Keratinocyte (primary cell): ENCODE data around the gene CEP164. TPM values are rescaled to one million over a fixed set of nuclear protein-coding genes. Genes with fewer than 3 reads are reported as not detected.

Source experiments
- DNase-seq: peaks from one replicate; pipeline ENCODE4 v3.0.0-alpha.2; 2011; ENCODE audit warnings: low read depth, missing footprints, low spot score
- FAIRE-seq: peaks from 2 replicates; lab custom pipeline; 2011; peaks lifted over from hg19 to GRCh38; lab: Jason Lieb, UNC
- H2AFZ ChIP-seq: 2 replicates; pipeline ENCODE4 v1.6.0; 2012; ENCODE audit warnings: low read length, control low read depth, inconsistent platforms; ENCODE audit not compliant: control insufficient read depth
- H3K27ac ChIP-seq: 2 replicates; pipeline ENCODE4 v1.5.1; 2011; ENCODE audit warnings: low read length; ENCODE audit not compliant: control insufficient read depth, insufficient read depth
- H3K27me3 ChIP-seq: 3 replicates; pipeline ENCODE4 v1.6.0; 2011; ENCODE audit warnings: low read length; ENCODE audit not compliant: control insufficient read depth, insufficient read depth; ENCODE audit errors: extremely low read depth
- H3K36me3 ChIP-seq, 2 experiments: 2 replicates in 1 of 2; 3 replicates in 1 of 2; pipeline ENCODE4 v1.5.1; 2011; ENCODE audit warnings: low read length in 2 of 2, mild to moderate bottlenecking in 1 of 2; ENCODE audit not compliant: control insufficient read depth in 2 of 2, insufficient read depth in 2 of 2; ENCODE audit errors: extremely low read depth in 1 of 2
- H3K4me1 ChIP-seq: 3 replicates; pipeline ENCODE4 v1.5.1; 2011; ENCODE audit warnings: low read length; ENCODE audit not compliant: control insufficient read depth, insufficient read depth; ENCODE audit errors: extremely low read depth
- H3K4me2 ChIP-seq: 3 replicates; pipeline ENCODE4 v1.6.0; 2011; ENCODE audit warnings: low read depth, low read length; ENCODE audit not compliant: control insufficient read depth, insufficient read depth; ENCODE audit errors: extremely low read depth
- H3K4me3 ChIP-seq, 3 experiments: fragments of 200-600 bp in 1 of 3; sonication (generic) in 1 of 3; 2 replicates in 2 of 3; 3 replicates in 1 of 3; pipeline ENCODE4 v1.5.1; 2011 to 2016; ENCODE audit warnings: low read length in 3 of 3, mild to moderate bottlenecking in 3 of 3, control low read depth in 2 of 3, inconsistent platforms in 1 of 3, low read depth in 1 of 3, mixed read lengths in 1 of 3, mixed run types in 1 of 3, moderate library complexity in 1 of 3; ENCODE audit not compliant: control insufficient read depth in 2 of 3, insufficient read depth in 2 of 3; ENCODE audit errors: extremely low read depth in 1 of 3
- H3K79me2 ChIP-seq: 2 replicates; pipeline ENCODE4 v1.6.0; 2012; ENCODE audit warnings: low read length; ENCODE audit not compliant: control insufficient read depth, insufficient read depth
- H3K9ac ChIP-seq: 3 replicates; pipeline ENCODE4 v1.6.0; 2011; ENCODE audit warnings: low read length; ENCODE audit not compliant: control insufficient read depth, insufficient read depth; ENCODE audit errors: extremely low read depth
- H3K9me1 ChIP-seq: 3 replicates; pipeline ENCODE4 v1.6.0; 2011; ENCODE audit warnings: low read length; ENCODE audit not compliant: control insufficient read depth, insufficient read depth; ENCODE audit errors: extremely low read depth
- H3K9me3 ChIP-seq: 2 replicates; pipeline ENCODE4 v1.5.1; 2012; ENCODE audit warnings: low read depth, low read length; ENCODE audit not compliant: control insufficient read depth
- H4K20me1 ChIP-seq: 3 replicates; pipeline ENCODE4 v1.6.0; 2011; ENCODE audit warnings: low read length; ENCODE audit not compliant: control insufficient read depth, insufficient read depth; ENCODE audit errors: extremely low read depth
- EZH2 ChIP-seq: IDR thresholded peaks from one replicate; pipeline ENCODE4 v1.6.1; 2012; ENCODE audit warnings: inconsistent platforms, mild to moderate bottlenecking, low read length, moderate library complexity
- dilution Hi-C: fragments of 300-500 bp; cut with MboI; formaldehyde crosslinking; loops from one replicate; pipeline ENCODE4 v1.7.0; 2020; ENCODE audit warnings: low sequenced_read_pairs; ENCODE audit not compliant: extremely low pct_ligation_motif_present
- polyA plus RNA-seq, 5 experiments: library from polyadenylated mRNA; depleted of rRNA in 3 of 5; stranded (reverse) in 3 of 5; stranded (forward) in 1 of 5; unstranded in 1 of 5; fragments of >200 nt; gene quantifications; 1 replicate in 1 of 5; 2 replicates in 3 of 5; 3 replicates in 1 of 5; pipeline versions ENCODE4 v1.2.1 to v1.2.3, GENCODE V29; 2011 to 2012; ENCODE audit warnings: missing spikeins in 2 of 5, low read depth in 1 of 5, low replicate concordance in 1 of 5
- TF ChIP-seq, protein P1 (sequence below), 3 experiments: IDR thresholded peaks in 1 of 3; conservative IDR thresholded peaks in 1 of 3; optimal IDR thresholded peaks in 1 of 3; 2 replicates in 2 of 3; 3 replicates in 1 of 3; pipeline versions ENCODE3 to v1.5.1; 2011; ENCODE audit warnings: low read length in 3 of 3, mild to moderate bottlenecking in 3 of 3, moderate library complexity in 2 of 3, control low read depth in 1 of 3, inconsistent platforms in 1 of 3; ENCODE audit not compliant: insufficient read depth in 2 of 3; ENCODE audit errors: extremely low read depth in 1 of 3

CEP164 gene
- polyA plus RNA-seq, 1 donor (not counting 4 experiments of a cell fraction or from before 2014, with no cell fraction given), result 15.1 TPM

DNA sequence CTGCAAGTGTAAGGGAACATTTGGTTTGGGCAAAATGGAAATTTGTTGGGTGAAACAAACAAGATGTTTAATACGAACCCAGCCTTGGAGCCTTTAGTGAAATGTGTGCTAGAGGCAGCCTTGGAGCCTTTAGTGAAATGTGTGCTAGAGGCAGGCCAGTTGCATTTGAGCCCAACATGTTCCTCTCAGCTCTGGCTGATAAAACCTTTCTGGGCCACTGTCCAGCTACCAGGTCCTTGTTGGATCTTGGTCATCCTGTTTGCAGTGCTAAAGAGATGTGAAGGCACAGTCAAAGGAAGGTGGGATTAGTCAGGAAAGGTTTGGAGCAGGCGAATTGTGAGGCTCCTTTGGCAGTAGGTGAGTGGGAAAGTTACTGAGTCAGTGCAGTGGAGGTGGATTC is 48.9 kb downstream of the CEP164 start:
- H3K36me3 ChIP-seq, result peaks cover 26 to 36% of the 10 kb centered on the region in 2 experiments
- no peak for DNase-seq
- no peak overlapping the region for H3K27ac ChIP-seq
- H3K9me3 ChIP-seq, result no peaks in the 10 kb centered on the region
- TF ChIP-seq, protein P1, sequence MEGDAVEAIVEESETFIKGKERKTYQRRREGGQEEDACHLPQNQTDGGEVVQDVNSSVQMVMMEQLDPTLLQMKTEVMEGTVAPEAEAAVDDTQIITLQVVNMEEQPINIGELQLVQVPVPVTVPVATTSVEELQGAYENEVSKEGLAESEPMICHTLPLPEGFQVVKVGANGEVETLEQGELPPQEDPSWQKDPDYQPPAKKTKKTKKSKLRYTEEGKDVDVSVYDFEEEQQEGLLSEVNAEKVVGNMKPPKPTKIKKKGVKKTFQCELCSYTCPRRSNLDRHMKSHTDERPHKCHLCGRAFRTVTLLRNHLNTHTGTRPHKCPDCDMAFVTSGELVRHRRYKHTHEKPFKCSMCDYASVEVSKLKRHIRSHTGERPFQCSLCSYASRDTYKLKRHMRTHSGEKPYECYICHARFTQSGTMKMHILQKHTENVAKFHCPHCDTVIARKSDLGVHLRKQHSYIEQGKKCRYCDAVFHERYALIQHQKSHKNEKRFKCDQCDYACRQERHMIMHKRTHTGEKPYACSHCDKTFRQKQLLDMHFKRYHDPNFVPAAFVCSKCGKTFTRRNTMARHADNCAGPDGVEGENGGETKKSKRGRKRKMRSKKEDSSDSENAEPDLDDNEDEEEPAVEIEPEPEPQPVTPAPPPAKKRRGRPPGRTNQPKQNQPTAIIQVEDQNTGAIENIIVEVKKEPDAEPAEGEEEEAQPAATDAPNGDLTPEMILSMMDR (optimal IDR thresholded peaks at IDR 0.05 in 1 of 3, IDR thresholded peaks at IDR 0.05 in 1 of 3, conservative IDR thresholded peaks at IDR 0.05 in 1 of 3; ENCODE audit: extremely low read depth in 1 of 3, insufficient read depth in 2 of 3, low read length in 3 of 3), result no peak
- no peak for TF ChIP-seq EZH2
- dilution Hi-C loops, result no loop called here
- no peak overlapping the region for H3K4me3 ChIP-seq
- H3K4me2 ChIP-seq, result no peak overlapping the region
- no peak for FAIRE-seq
- H3K79me2 ChIP-seq, result no peaks in the 10 kb centered on the region
- no peaks in the 10 kb centered on the region for H4K20me1 ChIP-seq
- no peaks in the 10 kb centered on the region for H3K27me3 ChIP-seq
- no peak overlapping the region for H2AFZ ChIP-seq
- no peaks in the 10 kb centered on the region for H3K9me1 ChIP-seq
- no peak overlapping the region for H3K9ac ChIP-seq
- peaks cover 9% of the 10 kb centered on the region for H3K4me1 ChIP-seq

GRCh38 chr11:117378976-117379865 is 51.6 kb downstream of the CEP164 start:
- DNase-seq (no peak), FAIRE-seq (no peak)
- no peaks in the 10 kb centered on the region for H3K79me2 ChIP-seq
- no peaks in the 10 kb centered on the region for H3K27me3 ChIP-seq
- peaks cover 22 to 36% of the 10 kb centered on the region in 2 experiments for H3K36me3 ChIP-seq
- no peak overlapping the region for H3K9ac ChIP-seq
- dilution Hi-C loops, result no loop called here
- peaks cover 21% of the 10 kb centered on the region for H3K4me1 ChIP-seq
- H3K4me2 ChIP-seq, result no peak overlapping the region
- H3K27ac ChIP-seq, result no peak overlapping the region
- H4K20me1 ChIP-seq, result no peaks in the 10 kb centered on the region
- TF ChIP-seq EZH2, result no peak
- no peak overlapping the region for H2AFZ ChIP-seq
- H3K9me3 ChIP-seq, result no peaks in the 10 kb centered on the region
- no peaks in the 10 kb centered on the region for H3K9me1 ChIP-seq
- H3K4me3 ChIP-seq, result no peak overlapping the region
